Mucosa of descending colon (tissue), 3 donors: ENCODE measurements around the gene SERTM1. TPM values are rescaled to one million over a fixed set of nuclear protein-coding genes. Genes with fewer than 3 reads are reported as not detected.

Experiments
- ATAC-seq: fragments of 200-7000 bp; cut with Tn5 transposase; one replicate; pipeline ENCODE4 v1.9.1; 2020; ENCODE audit warnings: mild to moderate bottlenecking, moderate library complexity
- DNase-seq, 3 donors: peaks; one replicate each; pipeline ENCODE4 v3.0.0-alpha.2; 2020
- H3K36me3 ChIP-seq: fragments of 200-600 bp; one replicate; pipeline ENCODE4 v1.8.0; 2021; ENCODE audit warnings: low read depth, mild to moderate bottlenecking
- H3K4me1 ChIP-seq: fragments of 200-600 bp; one replicate; pipeline ENCODE4 v1.8.0; 2021; ENCODE audit warnings: low read depth, mild to moderate bottlenecking
- H3K4me3 ChIP-seq: fragments of 200-600 bp; one replicate; pipeline ENCODE4 v1.8.0; 2021; ENCODE audit warnings: mild to moderate bottlenecking
- H3K9me3 ChIP-seq: fragments of 200-600 bp; one replicate; pipeline ENCODE4 v1.8.0; 2021; ENCODE audit warnings: mild to moderate bottlenecking
- CTCF ChIP-seq: fragments of 200-600 bp; IDR thresholded peaks from one replicate; pipeline ENCODE4 v1.8.0; 2022; ENCODE audit warnings: antibody characterized with exemption, mild to moderate bottlenecking
- intact Hi-C, 2 donors: fragments of 100-400 bp; cut with DNase I in 1 of 2; cut with micrococcal nuclease in 1 of 2; formaldehyde crosslinking; loops; one replicate each; pipeline versions ENCODE4 v1.11.0 to v1.11.1; 2022; cut with DNase I, micrococcal nuclease
- total RNA-seq, 3 donors: library from RNA; stranded (reverse); fragmentation: NEBNext Ultra II Directional in 2 of 3; extraction: Animal tissue kit (Norgen Biotek cat#: 25700) in 2 of 3; gene quantifications; one replicate each; pipeline versions ENCODE4 v1.2.1 to v1.2.4, GENCODE V29; 2021 to 2023
- donor health status: DM: no; HTN: no; CAD: no; lungs with moderate emphysema.
- donor health status: DM: no; HTN: no; CAD: no.
- donor health status: DM: no; HTN: yes; CAD: no.

SERTM1 gene
- total RNA-seq, 3 donors from 2014 or later: 0.76 TPM; not detected in 2

GRCh38 chr13:36650611-36651010 is 23.2 kb upstream of the SERTM1 start:
- intact Hi-C loops: no loop called here
- no peak for TF ChIP-seq CTCF
- H3K36me3 ChIP-seq: no peaks in the 10 kb centered on the region
- H3K4me3 ChIP-seq: no peak overlapping the region
- H3K9me3 ChIP-seq: no peaks in the 10 kb centered on the region
- DNase-seq: no peak
- H3K4me1 ChIP-seq: no peaks in the 10 kb centered on the region
- ATAC-seq: no peak

GRCh38 chr13:36665630-36666029 is 8.2 kb upstream of the SERTM1 start:
- Histone ChIP-seq H3K36me3 (no peaks in the 10 kb centered on the region), H3K4me3 (no peak overlapping the region), H3K4me1 (no peaks in the 10 kb centered on the region), H3K9me3 (no peaks in the 10 kb centered on the region)
- DNase-seq (no peak), ATAC-seq (no peak)
- intact Hi-C loops: no loop called here
- TF ChIP-seq CTCF: no peak

- TF ChIP-seq CTCF: no peak
- DNase-seq: no peak
- Histone ChIP-seq H3K4me3 (no peak overlapping the region), H3K9me3 (no peaks in the 10 kb centered on the region), H3K4me1 (no peaks in the 10 kb centered on the region), H3K36me3 (no peaks in the 10 kb centered on the region)
- ATAC-seq: no peak
- intact Hi-C loops: no loop called here
These were observed 7.2 kb upstream of the SERTM1 start for GRCh38 chr13:36666477-36667229.

- ATAC-seq: no peak
- Histone ChIP-seq H3K4me3 (no peak overlapping the region), H3K9me3 (no peaks in the 10 kb centered on the region), H3K36me3 (no peaks in the 10 kb centered on the region), H3K4me1 (no peaks in the 10 kb centered on the region)
- intact Hi-C loops: no loop called here
- TF ChIP-seq CTCF: no peak
- no peak for DNase-seq
These were observed 5.5 kb upstream of the SERTM1 start for GRCh38 chr13:36668316-36668715.

- Histone ChIP-seq H3K36me3 (no peaks in the 10 kb centered on the region), H3K4me3 (no peak overlapping the region), H3K9me3 (no peaks in the 10 kb centered on the region), H3K4me1 (no peaks in the 10 kb centered on the region)
- ATAC-seq (no peak), DNase-seq (no peak)
- intact Hi-C loops: no loop called here
- TF ChIP-seq CTCF: no peak
These were observed 468 bp upstream of the SERTM1 start for GRCh38 chr13:36673352-36673751.
